Stimulated activated effector memory CD8-positive, alpha-beta T cell treated with anti-CD3 and anti-CD28 coated beads, Interleukin-12 subunit alpha, Interleukin-12 subunit beta, amount 100 ng/mL, for 72 hours (primary cell): ENCODE results near the gene GPBP1.
A peak's percentile ranks its signal among the peaks of the same experiment; 100 is the strongest.
"Not testable (repeated sequence)": the region's sequence is repeated elsewhere in the genome, so short reads cannot be mapped to it uniquely, and the experiment has no call there.

Experiments
- ATAC-seq: fragments of 150-1000 bp; cut with Tn5 transposase; 2 replicates; pipeline ENCODE4 v1.10.0; 2021
- DNase-seq, 2 donors: peaks; one replicate each; pipeline ENCODE4 v3.0.0; 2021 to 2022; ENCODE audit warnings: low spot score in 2 of 2
- H3K27ac Mint-ChIP-seq: one replicate; pipeline ENCODE4 v1.8.0; 2022; ENCODE audit warnings: mild to moderate bottlenecking, mixed read lengths
- H3K36me3 Mint-ChIP-seq: one replicate; pipeline ENCODE4 v1.8.0; 2022; ENCODE audit warnings: mild to moderate bottlenecking, mixed read lengths
- H3K4me1 Mint-ChIP-seq: one replicate; pipeline ENCODE4 v1.8.0; 2022; ENCODE audit warnings: mixed read lengths
- H3K4me3 Mint-ChIP-seq: one replicate; pipeline ENCODE4 v1.8.0; 2022; ENCODE audit warnings: mild to moderate bottlenecking, mixed read lengths
- H3K9me3 Mint-ChIP-seq: one replicate; pipeline ENCODE4 v1.8.0; 2022; ENCODE audit warnings: mixed read lengths

Gene GPBP1

GRCh38 chr5:57306359-57306758 lies 132.5 kb downstream of the GPBP1 start:
- H3K27ac Mint-ChIP-seq, result no peak overlapping the region

GRCh38 chr5:57307516-57307915 lies 133.7 kb downstream of the GPBP1 start:
- DNase-seq (no peak), ATAC-seq (no peak)
- Mint-ChIP-seq H3K36me3 (no peaks in the 10 kb centered on the region), H3K9me3 (no peaks in the 10 kb centered on the region), H3K27ac (no peak overlapping the region), H3K4me3 (no peak overlapping the region), H3K4me1 (no peaks in the 10 kb centered on the region)

More at GRCh38 chr5:57306359-57306758, 132.5 kb downstream of the GPBP1 start:
- Mint-ChIP-seq H3K4me1 (peaks cover 6% of the 10 kb centered on the region), H3K4me3 (no peak overlapping the region), H3K9me3 (no peaks in the 10 kb centered on the region), H3K36me3 (no peaks in the 10 kb centered on the region)
- DNase-seq (no peak), ATAC-seq (no peak)

GRCh38 chr5:57309022-57309421 lies 135.2 kb downstream of the GPBP1 start:
- ATAC-seq, H3K36me3 Mint-ChIP-seq, H3K9me3 Mint-ChIP-seq, H3K4me1 Mint-ChIP-seq, H3K27ac Mint-ChIP-seq, H3K4me3 Mint-ChIP-seq, DNase-seq: not testable (repeated sequence)

- ATAC-seq (no peak), DNase-seq (no peak)
- no peaks in the 10 kb centered on the region for H3K4me1 Mint-ChIP-seq
- no peak overlapping the region for H3K4me3 Mint-ChIP-seq
- no peaks in the 10 kb centered on the region for H3K9me3 Mint-ChIP-seq
- no peaks in the 10 kb centered on the region for H3K36me3 Mint-ChIP-seq
- H3K27ac Mint-ChIP-seq, result no peak overlapping the region
Observed at GRCh38 chr5:57311251-57311650, 137.4 kb downstream of the GPBP1 start.

- Mint-ChIP-seq H3K27ac (no peak overlapping the region), H3K36me3 (no peaks in the 10 kb centered on the region), H3K9me3 (no peaks in the 10 kb centered on the region), H3K4me1 (no peaks in the 10 kb centered on the region), H3K4me3 (no peak overlapping the region)
- ATAC-seq, result peak; percentile 43
- no peak for DNase-seq
Observed at GRCh38 chr5:57311921-57312735, 138.3 kb downstream of the GPBP1 start.

- no peak overlapping the region for H3K4me3 Mint-ChIP-seq
- no peaks in the 10 kb centered on the region for H3K36me3 Mint-ChIP-seq
- DNase-seq, result no peak
- H3K9me3 Mint-ChIP-seq, result no peaks in the 10 kb centered on the region
- H3K4me1 Mint-ChIP-seq, result no peaks in the 10 kb centered on the region
- no peak overlapping the region for H3K27ac Mint-ChIP-seq
- peak; percentile 31 for ATAC-seq
Observed at GRCh38 chr5:57313716-57314115, 139.9 kb downstream of the GPBP1 start.
